SK-N-SH (cell line): Measurements from ENCODE around the gene BAIAP3. TPM values are rescaled to one million over a fixed set of nuclear protein-coding genes. Genes with fewer than 3 reads are reported as not detected.

ENCODE experiments used
- CTCF ChIA-PET: fragments of 300-600, 350-600 bp; formaldehyde crosslinking; extraction: SDS; loops from one replicate; lab custom pipeline; 2021; lab: Yijun Ruan, JAX
- POLR2A ChIA-PET: fragments of 350-600 bp; sonication (Branson Sonifier 250); formaldehyde crosslinking; extraction: SDS; loops from one replicate; lab custom pipeline; 2020; ENCODE audit warnings: antibody characterized with exemption, inconsistent platforms; lab: Yijun Ruan, JAX
- DNase-seq: peaks from one replicate; pipeline ENCODE4 v3.0.0; 2012
- H2AFZ ChIP-seq: fragments of 200-600 bp; sonication (generic); 2 replicates; pipeline ENCODE4 v1.8.1; 2016; ENCODE audit warnings: antibody characterized with exemption, mild to moderate bottlenecking, low read depth
- H3F3A ChIP-seq: fragments of 200-600 bp; sonication (generic); replicated peaks from 2 replicates; pipeline ENCODE3; 2016; ENCODE audit warnings: antibody characterized with exemption, mild to moderate bottlenecking; ENCODE audit not compliant: insufficient read depth
- H3K27ac ChIP-seq, 2 experiments: fragments of 200-500 bp in 1 of 2; fragments of 200-600 bp in 1 of 2; sonication (Bioruptor generic) in 1 of 2; sonication (generic), shearing (Covaris generic) in 1 of 2; 2 replicates each; pipeline versions ENCODE4 v1.5.1 to v1.6.1; 2014 to 2016; ENCODE audit warnings: low read depth in 2 of 2, inconsistent platforms in 1 of 2, low read length in 1 of 2, mild to moderate bottlenecking in 1 of 2, mixed read lengths in 1 of 2
- H3K27me3 ChIP-seq: fragments of 200-600 bp; sonication (generic), shearing (Covaris generic); 2 replicates; pipeline ENCODE4 v1.6.1; 2016; ENCODE audit warnings: mixed run types; ENCODE audit not compliant: insufficient read depth
- H3K36me3 ChIP-seq, 2 experiments: fragments of 200-500 bp in 1 of 2; fragments of 200-600 bp in 1 of 2; sonication (Bioruptor generic) in 1 of 2; sonication (generic) in 1 of 2; replicated peaks in 1 of 2; 2 replicates each; pipeline versions ENCODE3 to v1.5.1; 2014 to 2016; ENCODE audit warnings: low read length in 1 of 2, mild to moderate bottlenecking in 1 of 2; ENCODE audit not compliant: insufficient read depth in 2 of 2, control insufficient read depth in 1 of 2
- H3K4me1 ChIP-seq, 2 experiments: fragments of 200-500 bp in 1 of 2; fragments of 200-600 bp in 1 of 2; sonication (Bioruptor generic) in 1 of 2; sonication (generic), shearing (Covaris generic) in 1 of 2; 2 replicates each; pipeline versions ENCODE4 v1.5.1 to v1.6.1; 2014 to 2016; ENCODE audit warnings: low read depth in 1 of 2, low read length in 1 of 2, mixed run types in 1 of 2; ENCODE audit not compliant: insufficient read depth in 2 of 2, control insufficient read depth in 1 of 2
- H3K4me2 ChIP-seq: fragments of 200-600 bp; sonication (generic), shearing (Covaris generic); 2 replicates; pipeline ENCODE4 v1.6.1; 2017; ENCODE audit warnings: mixed run types
- H3K4me3 ChIP-seq, 2 experiments: fragments of 200-500 bp in 1 of 2; fragments of 200-600 bp in 1 of 2; sonication (Bioruptor generic) in 1 of 2; sonication (generic), shearing (Covaris generic) in 1 of 2; 2 replicates each; pipeline versions ENCODE4 v1.5.1 to v1.8.1; 2014 to 2016; ENCODE audit warnings: low read depth in 2 of 2, inconsistent platforms in 1 of 2, low read length in 1 of 2, mild to moderate bottlenecking in 1 of 2, mixed read lengths in 1 of 2, moderate library complexity in 1 of 2
- H3K79me2 ChIP-seq: fragments of 200-600 bp; sonication (generic); 2 replicates; pipeline ENCODE4 v1.8.1; 2017; ENCODE audit warnings: mild to moderate bottlenecking; ENCODE audit not compliant: insufficient read depth
- H3K9ac ChIP-seq: fragments of 200-600 bp; sonication (generic); 2 replicates; pipeline ENCODE4 v1.6.1; 2017; ENCODE audit warnings: mixed run types
- H3K9me2 ChIP-seq: fragments of 200-600 bp; sonication (generic); 2 replicates; pipeline ENCODE4 v1.6.1; 2017; ENCODE audit warnings: mixed run types
- H3K9me3 ChIP-seq: fragments of 200-600 bp; sonication (generic); 2 replicates; pipeline ENCODE4 v1.6.1; 2017; ENCODE audit warnings: mixed run types, mild to moderate bottlenecking, moderate library complexity
- H4K20me1 ChIP-seq: fragments of 200-600 bp; sonication (generic); 2 replicates; pipeline ENCODE4 v1.6.1; 2017; ENCODE audit warnings: mild to moderate bottlenecking, mixed run types; ENCODE audit not compliant: insufficient read depth
- FOSL2 ChIP-seq: IDR thresholded peaks from 2 replicates; pipeline ENCODE4 v1.4.0; 2012; ENCODE audit warnings: low read depth, mild to moderate bottlenecking, moderate library complexity, borderline replicate concordance
- FOXM1 ChIP-seq: IDR thresholded peaks from 2 replicates; pipeline ENCODE4 v1.4.0; 2012; ENCODE audit warnings: low read depth, mild to moderate bottlenecking
- GATA2 ChIP-seq: sonication (generic); formaldehyde crosslinking; IDR thresholded peaks from 2 replicates; pipeline ENCODE4 v1.5.0; 2020; ENCODE audit warnings: mild to moderate bottlenecking, missing genetic modification reagents
- MEF2A ChIP-seq: IDR thresholded peaks from 2 replicates; pipeline ENCODE4 v1.4.0; 2012; ENCODE audit warnings: low read depth, borderline replicate concordance
- MXI1 ChIP-seq: IDR thresholded peaks from 2 replicates; pipeline ENCODE4 v1.6.1; 2012; ENCODE audit warnings: mild to moderate bottlenecking, low read depth, low read length, improper control_type of control experiment
- NRF1 ChIP-seq: IDR thresholded peaks from 2 replicates; pipeline ENCODE4 v1.6.1; 2012; ENCODE audit warnings: low read depth, mild to moderate bottlenecking, low read length
- POLR2AphosphoS5 ChIP-seq: IDR thresholded peaks from 2 replicates; pipeline ENCODE4 v1.6.1; 2012; ENCODE audit warnings: low read depth, low read length
- RCOR1 ChIP-seq: fragments of 150-350 bp; IDR thresholded peaks from 2 replicates; pipeline ENCODE4 v1.6.1; 2017; ENCODE audit warnings: antibody characterized with exemption, low read length
- SIN3A ChIP-seq: IDR thresholded peaks from 2 replicates; pipeline ENCODE4 v1.6.1; 2012; ENCODE audit warnings: low read depth, mild to moderate bottlenecking, low read length, moderate library complexity, borderline replicate concordance
- SMC3 ChIP-seq: IDR thresholded peaks from 2 replicates; pipeline ENCODE4 v1.6.1; 2012; ENCODE audit warnings: low read depth, low read length, improper control_type of control experiment
- TAF1 ChIP-seq: IDR thresholded peaks from 2 replicates; pipeline ENCODE4 v1.6.1; 2012; ENCODE audit warnings: low read depth, mild to moderate bottlenecking, low read length, moderate library complexity, borderline replicate concordance
- TCF12 ChIP-seq: IDR thresholded peaks from 2 replicates; pipeline ENCODE4 v1.4.0; 2012
- YY1 ChIP-seq: IDR thresholded peaks from 2 replicates; pipeline ENCODE4 v1.4.0; 2012; ENCODE audit warnings: low read depth, mild to moderate bottlenecking
- WGBS: methylation state at CpG from one replicate; pipeline ENCODE4 v1.1.6; 2017; ENCODE audit warnings: low lambda C conversion rate; 5-methylcytosine and 5-hydroxymethylcytosine counted together
- polyA plus RNA-seq, 3 experiments: library from polyadenylated mRNA; depleted of rRNA; stranded (reverse); fragments of >200 nt; gene quantifications; 2 replicates each; pipeline ENCODE4 v1.2.3, GENCODE V29; 2012
- TF ChIP-seq, protein P1 (sequence below): fragments of 200-600 bp; sonication (generic); IDR thresholded peaks from 2 replicates; pipeline ENCODE4 v1.6.1; 2017; ENCODE audit warnings: antibody characterized with exemption, mild to moderate bottlenecking, moderate library complexity
- TF ChIP-seq, protein P2 (sequence below): IDR thresholded peaks from 2 replicates; pipeline ENCODE4 v1.6.1; 2012; ENCODE audit warnings: mild to moderate bottlenecking, low read depth, low read length, moderate library complexity
- TF ChIP-seq, protein P3 (sequence below): IDR thresholded peaks from 2 replicates; pipeline ENCODE4 v1.4.0; 2012; ENCODE audit warnings: low read depth, borderline replicate concordance
- TF ChIP-seq, protein P4 (sequence below): IDR thresholded peaks from 2 replicates; pipeline ENCODE4 v1.4.0; 2012; ENCODE audit warnings: low read depth

BAIAP3 gene
- polyA plus RNA-seq, 1 of the 3 experiments (the other 2 are of a cell fraction): 1.1 TPM

DNA sequence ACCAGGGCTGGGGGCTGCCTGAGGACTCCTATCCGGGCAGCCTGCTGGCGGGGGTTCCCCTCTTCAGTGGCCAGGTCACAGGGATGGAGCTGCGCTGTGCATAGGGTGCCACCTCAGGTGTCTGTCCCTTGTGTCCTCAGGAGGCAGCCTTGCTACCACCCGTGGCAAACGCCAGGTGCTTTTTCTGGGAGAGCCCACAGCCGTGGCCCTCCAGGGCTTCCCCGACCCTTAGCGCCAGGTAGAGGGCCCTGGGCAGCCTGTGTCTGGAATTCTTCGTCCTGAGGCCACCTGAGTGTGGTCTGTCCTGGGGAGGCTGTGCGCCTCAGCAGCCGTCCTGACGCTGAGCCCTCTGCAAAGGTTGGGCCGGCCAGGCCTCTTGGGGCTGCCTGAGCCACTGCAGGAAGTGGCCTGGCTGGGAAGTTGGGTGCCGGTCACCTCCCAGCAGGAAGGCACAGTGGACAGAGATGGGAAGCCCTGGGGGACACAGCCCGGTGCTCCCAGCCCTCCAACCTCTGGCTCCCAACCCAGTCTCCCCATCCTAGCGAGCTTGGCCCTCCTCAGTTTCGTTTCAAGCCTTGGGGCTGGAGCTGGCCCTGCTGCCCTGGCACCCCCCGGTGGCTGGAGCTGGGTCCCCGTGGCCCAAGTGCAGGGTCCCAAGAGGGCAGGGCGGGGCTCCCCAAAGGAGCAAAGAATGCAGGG is 7.6 kb upstream of the BAIAP3 start:
- no peak for DNase-seq
- Histone ChIP-seq H3K9ac (no peak overlapping the region), H3K9me3 (no peaks in the 10 kb centered on the region), H3K9me2 (no peaks in the 10 kb centered on the region), H3K27ac (no peak overlapping the region), H3F3A (peaks cover 5% of the 10 kb centered on the region), H3K4me1 (no peaks in the 10 kb centered on the region), H3K4me2 (no peak overlapping the region), H3K4me3 (no peak overlapping the region), H3K79me2 (no peaks in the 10 kb centered on the region), H4K20me1 (peaks cover 10% of the 10 kb centered on the region; the same call in 1 of the 2 replicates), H3K36me3 (peaks cover 0 to 27% of the 10 kb centered on the region in 2 experiments), H2AFZ (no peak overlapping the region), H3K27me3 (no peaks in the 10 kb centered on the region)
- POLR2A ChIA-PET: interaction anchor here (1.1 kb wide), 1 partner anchor 8 kb away, joined by 3 read pairs; no protein-coding TSS in a partner anchor
- CTCF ChIA-PET: interaction anchor here (1.3 to 2.4 kb wide), 2 partner anchors 11 to 26 kb away, joined by 4 to 14 read pairs; no protein-coding TSS in a partner anchor
- TF ChIP-seq POLR2AphosphoS5 (0 out of 2 replicates have a peak, but pooled peaks have one; percentile 13), FOSL2 (no peak)
- 90% methylated on average over 2 of the region's 20 CpGs for WGBS

DNA sequence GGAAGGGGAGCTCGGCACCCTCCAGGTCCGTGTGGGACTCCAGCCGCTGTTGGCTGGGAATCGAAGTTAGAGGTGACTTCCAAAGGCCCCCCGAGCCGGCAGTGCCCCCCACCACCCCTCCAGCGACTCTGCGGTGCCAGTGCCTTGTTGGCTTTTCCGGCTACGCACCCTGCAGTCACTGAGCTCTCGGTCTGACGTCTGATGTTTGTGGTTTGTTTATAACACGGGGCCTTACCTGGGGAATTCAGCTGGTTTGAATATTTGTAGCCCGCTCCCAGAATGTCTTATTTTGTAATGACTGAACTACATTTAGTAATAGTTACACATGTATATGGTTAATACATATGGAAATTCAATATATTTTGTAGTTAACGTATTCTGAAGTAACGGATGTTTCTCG is 7.1 kb upstream of the BAIAP3 start:
- Histone ChIP-seq H3K4me3 (no peak overlapping the region), H3K79me2 (no peaks in the 10 kb centered on the region), H3K9me2 (no peaks in the 10 kb centered on the region), H3K9me3 (no peaks in the 10 kb centered on the region), H3K4me1 (peaks cover 0 to 3% of the 10 kb centered on the region in 2 experiments; a peak in 1 of 4 replicates), H3K27me3 (peaks cover 2% of the 10 kb centered on the region; the same call in 1 of the 2 replicates), H4K20me1 (peaks cover 10% of the 10 kb centered on the region; the same call in 1 of the 2 replicates), H2AFZ (no peak overlapping the region), H3K9ac (no peak overlapping the region), H3K36me3 (peaks cover 0 to 22% of the 10 kb centered on the region in 2 experiments), H3F3A (peaks cover 5% of the 10 kb centered on the region), H3K27ac (no peak overlapping the region), H3K4me2 (no peak overlapping the region)
- ChIA-PET CTCF (interaction anchor here (1.0 to 2.4 kb wide), 3 partner anchors 11 to 26 kb away, joined by 3 to 14 read pairs (median 4); partner anchors contain the start of gene UBE2I), POLR2A (interaction anchor here (1.1 kb wide), 1 partner anchor 8 kb away, joined by 3 read pairs; no protein-coding TSS in a partner anchor)
- WGBS: 84% methylated on average over 14 of the region's 17 CpGs
- DNase-seq: no peak
- TF ChIP-seq MEF2A (no peak), YY1 (no peak), GATA2 (CRISPR knock-in tag) (no peak), FOSL2 (no peak), TAF1 (no peak), SIN3A (no peak), FOXM1 (no peak), RCOR1 (no peak), SMC3 (no peak), TCF12 (no peak), NRF1 (no peak), MXI1 (no peak)
- TF ChIP-seq, protein P1, sequence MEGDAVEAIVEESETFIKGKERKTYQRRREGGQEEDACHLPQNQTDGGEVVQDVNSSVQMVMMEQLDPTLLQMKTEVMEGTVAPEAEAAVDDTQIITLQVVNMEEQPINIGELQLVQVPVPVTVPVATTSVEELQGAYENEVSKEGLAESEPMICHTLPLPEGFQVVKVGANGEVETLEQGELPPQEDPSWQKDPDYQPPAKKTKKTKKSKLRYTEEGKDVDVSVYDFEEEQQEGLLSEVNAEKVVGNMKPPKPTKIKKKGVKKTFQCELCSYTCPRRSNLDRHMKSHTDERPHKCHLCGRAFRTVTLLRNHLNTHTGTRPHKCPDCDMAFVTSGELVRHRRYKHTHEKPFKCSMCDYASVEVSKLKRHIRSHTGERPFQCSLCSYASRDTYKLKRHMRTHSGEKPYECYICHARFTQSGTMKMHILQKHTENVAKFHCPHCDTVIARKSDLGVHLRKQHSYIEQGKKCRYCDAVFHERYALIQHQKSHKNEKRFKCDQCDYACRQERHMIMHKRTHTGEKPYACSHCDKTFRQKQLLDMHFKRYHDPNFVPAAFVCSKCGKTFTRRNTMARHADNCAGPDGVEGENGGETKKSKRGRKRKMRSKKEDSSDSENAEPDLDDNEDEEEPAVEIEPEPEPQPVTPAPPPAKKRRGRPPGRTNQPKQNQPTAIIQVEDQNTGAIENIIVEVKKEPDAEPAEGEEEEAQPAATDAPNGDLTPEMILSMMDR: no peak
- TF ChIP-seq, protein P2, sequence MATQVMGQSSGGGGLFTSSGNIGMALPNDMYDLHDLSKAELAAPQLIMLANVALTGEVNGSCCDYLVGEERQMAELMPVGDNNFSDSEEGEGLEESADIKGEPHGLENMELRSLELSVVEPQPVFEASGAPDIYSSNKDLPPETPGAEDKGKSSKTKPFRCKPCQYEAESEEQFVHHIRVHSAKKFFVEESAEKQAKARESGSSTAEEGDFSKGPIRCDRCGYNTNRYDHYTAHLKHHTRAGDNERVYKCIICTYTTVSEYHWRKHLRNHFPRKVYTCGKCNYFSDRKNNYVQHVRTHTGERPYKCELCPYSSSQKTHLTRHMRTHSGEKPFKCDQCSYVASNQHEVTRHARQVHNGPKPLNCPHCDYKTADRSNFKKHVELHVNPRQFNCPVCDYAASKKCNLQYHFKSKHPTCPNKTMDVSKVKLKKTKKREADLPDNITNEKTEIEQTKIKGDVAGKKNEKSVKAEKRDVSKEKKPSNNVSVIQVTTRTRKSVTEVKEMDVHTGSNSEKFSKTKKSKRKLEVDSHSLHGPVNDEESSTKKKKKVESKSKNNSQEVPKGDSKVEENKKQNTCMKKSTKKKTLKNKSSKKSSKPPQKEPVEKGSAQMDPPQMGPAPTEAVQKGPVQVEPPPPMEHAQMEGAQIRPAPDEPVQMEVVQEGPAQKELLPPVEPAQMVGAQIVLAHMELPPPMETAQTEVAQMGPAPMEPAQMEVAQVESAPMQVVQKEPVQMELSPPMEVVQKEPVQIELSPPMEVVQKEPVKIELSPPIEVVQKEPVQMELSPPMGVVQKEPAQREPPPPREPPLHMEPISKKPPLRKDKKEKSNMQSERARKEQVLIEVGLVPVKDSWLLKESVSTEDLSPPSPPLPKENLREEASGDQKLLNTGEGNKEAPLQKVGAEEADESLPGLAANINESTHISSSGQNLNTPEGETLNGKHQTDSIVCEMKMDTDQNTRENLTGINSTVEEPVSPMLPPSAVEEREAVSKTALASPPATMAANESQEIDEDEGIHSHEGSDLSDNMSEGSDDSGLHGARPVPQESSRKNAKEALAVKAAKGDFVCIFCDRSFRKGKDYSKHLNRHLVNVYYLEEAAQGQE: no peak
- TF ChIP-seq, protein P3, sequence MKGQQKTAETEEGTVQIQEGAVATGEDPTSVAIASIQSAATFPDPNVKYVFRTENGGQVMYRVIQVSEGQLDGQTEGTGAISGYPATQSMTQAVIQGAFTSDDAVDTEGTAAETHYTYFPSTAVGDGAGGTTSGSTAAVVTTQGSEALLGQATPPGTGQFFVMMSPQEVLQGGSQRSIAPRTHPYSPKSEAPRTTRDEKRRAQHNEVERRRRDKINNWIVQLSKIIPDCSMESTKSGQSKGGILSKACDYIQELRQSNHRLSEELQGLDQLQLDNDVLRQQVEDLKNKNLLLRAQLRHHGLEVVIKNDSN: no peak
- TF ChIP-seq, protein P4, sequence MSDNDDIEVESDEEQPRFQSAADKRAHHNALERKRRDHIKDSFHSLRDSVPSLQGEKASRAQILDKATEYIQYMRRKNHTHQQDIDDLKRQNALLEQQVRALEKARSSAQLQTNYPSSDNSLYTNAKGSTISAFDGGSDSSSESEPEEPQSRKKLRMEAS: no peak
